ENCODE results near the gene KCNJ6. TPM values are rescaled to one million over a fixed set of nuclear protein-coding genes. Genes with fewer than 3 reads are reported as not detected.

KCNJ6 gene
- polyA plus RNA-seq, 10 donors = 0.99 to 3.1 (median 1.4) TPM

DNA sequence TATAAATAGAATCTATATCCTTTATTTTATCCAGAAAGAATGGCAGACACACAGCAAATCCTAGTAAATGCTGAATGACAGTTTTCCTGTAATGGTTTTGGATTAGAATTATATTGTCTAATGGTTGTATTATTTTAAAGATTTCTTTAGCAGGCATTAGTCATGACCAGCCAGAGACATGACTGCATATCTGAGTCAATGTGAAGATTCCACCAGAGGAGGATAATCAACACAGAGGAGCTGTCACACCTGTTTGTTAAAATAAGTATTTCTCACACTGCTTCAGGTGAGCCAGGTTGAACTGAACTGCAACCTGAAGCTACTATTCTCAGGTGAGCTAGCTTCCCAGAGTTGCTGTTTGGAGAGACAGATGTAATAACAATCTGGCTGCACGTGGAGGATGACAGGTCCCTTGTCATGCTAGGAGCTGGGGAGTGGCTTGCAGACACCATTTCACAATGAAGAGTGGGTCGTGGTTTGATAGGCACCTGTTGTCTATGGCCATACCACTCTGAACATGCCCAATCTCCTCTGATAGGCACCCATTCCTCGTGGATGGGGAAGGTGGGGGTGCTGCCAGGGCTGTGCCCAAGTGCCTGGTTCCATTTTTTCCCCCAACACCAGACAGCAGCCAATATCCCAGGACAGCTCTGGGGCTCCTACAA is 94.3 kb downstream of the KCNJ6 start:
- no peak for DNase-seq

DNA sequence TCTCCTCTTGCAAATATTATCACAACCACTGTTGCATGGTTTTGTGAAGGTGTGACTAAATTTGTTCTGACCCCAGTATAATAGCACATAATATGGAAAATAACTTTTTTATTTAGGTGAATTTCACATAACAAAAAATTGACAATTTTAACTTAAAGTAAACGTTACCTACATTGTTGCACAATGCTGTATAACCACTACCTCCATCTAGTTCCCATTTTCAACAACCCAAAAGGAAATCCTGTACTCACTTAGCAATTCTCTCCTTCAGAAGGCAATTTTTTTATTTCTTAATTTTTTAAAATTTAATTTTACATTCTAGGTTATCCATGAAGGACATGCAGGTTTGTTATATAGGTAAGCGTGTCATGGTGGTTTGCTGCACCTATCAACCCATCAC is 95.2 kb downstream of the KCNJ6 start:
- DNase-seq = no peak

DNA sequence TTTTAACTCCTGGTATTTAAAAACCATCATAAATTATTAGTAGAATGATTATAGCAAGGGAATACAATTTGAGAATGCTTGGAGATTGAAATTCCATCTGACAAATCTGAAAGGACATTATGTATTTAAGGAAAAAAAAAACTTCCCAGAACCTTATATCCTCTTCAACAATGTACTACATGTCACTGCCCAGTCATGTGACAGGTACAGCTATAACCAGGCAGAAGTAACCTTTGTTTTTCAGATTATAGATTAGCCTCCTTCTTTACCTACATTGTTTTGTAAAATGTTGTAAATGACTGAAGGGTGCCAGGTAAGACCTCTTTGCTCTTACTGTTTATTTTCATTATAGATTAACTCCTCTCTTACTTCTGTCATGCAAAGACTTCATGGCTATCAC is 96.9 kb downstream of the KCNJ6 start:
- no peak for DNase-seq

DNA sequence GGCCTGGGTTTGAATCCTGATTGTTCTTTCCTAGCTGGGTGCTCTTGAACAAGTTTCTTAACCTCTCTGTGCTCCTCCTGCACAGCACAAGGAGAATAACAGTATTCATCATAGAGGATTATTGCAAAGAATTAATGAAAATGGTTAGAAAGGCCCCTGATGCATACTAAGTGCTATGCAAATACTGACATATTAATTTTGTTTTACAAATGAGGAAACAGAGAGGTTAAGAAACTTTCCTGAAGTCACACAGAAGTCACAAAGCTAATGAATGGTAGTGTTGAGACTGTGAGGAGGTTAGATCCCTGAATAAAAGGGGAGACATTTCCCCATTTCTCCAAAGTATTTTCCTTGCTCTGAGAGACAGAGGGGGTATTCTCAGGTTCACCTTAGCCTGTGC is 99.0 kb downstream of the KCNJ6 start:
- DNase-seq = no peak

DNA sequence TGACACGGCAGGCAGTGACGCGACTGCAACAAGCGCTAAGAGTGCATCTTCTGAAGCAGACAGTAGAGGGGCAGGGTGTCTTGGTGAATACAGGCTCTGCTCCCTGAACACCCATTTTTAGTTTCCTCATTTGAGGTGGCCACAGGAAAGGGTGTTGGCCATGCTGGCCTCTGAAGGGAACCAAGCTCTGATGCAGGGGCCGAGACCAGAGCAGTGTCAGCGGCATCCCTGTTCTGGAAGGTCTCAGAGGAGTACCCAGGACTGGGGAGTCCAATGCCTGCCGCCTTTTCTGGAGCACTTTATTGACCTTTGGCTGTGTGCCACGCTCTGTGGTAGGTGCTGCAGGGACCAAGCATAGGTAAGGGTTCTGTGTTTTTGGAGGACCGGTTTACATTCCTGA is 100.4 kb downstream of the KCNJ6 start:
- DNase-seq = no peak

DNA sequence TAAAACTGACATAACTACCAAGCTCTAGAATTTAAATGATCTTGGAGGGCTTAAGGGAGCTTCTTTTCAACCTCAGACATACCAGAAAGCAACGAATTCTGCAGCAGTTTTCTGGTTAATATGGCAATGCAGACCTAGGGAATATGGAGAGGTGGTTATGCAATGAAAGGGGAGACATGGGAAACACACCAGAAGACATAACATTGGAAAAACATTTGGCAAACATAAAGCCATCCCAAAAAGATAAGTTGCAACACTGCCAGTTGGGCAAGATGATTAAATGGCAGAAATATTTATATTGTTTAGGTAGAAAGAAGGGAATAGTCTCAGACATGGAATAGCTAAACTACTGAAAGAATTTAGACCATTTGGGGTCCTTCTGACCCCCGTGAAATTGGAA is 104.5 kb downstream of the KCNJ6 start:
- DNase-seq = no peak

DNA sequence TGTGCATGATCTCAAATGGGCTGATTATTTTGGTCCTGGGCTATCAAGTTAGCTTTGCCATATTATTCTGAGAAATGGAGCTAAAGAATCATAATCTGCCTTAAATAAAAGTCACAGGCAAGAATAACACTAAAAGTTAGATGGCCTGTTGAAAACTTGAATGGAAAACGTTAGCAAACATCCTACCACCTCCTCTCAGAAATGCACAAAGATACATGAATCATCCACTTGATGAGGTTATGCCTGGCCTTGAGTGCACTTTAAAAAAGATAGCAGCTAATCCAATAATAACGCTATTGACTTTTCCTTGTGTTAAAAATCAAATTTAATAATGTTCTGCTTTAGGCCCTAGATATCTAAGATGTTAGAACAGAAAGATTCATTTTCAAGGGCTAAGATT is 108.0 kb downstream of the KCNJ6 start:
- no peak for DNase-seq

DNA sequence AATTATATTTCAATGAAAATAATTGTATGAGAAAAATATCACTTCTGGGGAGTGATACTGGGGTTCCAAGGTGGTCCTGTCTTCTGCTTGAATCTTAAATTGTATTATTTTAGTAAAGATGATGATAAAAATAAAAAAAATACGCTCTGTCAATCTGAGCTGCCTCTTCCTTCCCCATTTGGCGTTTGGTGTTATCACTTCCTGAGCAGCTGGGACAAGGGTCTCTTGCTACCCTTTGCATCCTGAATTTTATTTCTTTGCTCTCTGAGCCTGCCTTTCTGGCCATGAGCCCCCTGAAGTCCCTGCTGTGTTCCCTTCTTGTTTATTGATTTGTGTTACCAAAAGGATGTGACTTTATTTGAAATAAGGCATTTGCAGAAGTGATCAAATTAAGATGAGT is 111.0 kb downstream of the KCNJ6 start:
- DNase-seq = no peak

DNA sequence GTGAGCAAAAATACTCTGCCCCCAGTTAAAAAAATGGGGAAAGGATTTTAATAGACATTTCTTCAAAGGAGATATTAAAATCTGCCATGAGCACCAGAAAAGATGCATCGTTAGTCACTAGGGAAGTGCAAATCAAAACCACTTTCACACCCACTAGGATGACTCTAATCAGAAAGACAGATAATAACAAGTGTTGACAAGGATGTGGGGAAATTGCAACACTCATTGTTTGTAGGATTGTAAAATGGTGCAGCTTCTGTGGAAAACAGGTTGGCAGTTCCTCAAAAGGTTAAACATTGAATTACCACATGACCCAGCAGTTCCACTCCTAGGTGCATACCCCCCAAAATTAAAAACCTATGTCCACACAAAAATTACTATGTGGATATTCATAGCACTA is 112.3 kb downstream of the KCNJ6 start:
- no peak for DNase-seq

DNA sequence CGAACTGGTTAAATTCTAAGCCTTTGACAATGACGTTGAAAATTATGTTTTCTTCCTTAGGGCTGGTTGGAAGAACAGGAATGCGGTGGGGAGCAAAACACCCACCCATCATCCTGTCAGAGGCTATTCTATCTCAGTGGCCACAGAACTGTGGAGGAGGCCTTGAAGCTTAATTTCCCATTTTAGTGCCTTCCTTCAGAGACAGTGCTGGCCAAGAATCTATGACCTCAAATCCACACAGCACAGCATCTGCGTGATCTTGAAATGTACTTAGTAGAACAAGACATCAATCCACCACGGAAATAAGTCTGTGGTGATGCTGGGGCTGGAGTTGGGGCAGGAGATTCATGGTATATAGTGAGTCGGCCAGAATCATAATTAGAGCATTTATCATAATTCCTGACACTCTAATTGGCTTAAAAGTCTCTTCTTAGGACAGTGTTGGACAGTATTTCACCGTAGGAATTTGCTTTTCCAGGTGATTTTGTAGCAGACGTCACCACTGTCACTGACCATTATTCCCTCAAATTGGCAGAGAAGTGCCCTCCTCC is 113.1 kb downstream of the KCNJ6 start:
- no peak for DNase-seq

DNA sequence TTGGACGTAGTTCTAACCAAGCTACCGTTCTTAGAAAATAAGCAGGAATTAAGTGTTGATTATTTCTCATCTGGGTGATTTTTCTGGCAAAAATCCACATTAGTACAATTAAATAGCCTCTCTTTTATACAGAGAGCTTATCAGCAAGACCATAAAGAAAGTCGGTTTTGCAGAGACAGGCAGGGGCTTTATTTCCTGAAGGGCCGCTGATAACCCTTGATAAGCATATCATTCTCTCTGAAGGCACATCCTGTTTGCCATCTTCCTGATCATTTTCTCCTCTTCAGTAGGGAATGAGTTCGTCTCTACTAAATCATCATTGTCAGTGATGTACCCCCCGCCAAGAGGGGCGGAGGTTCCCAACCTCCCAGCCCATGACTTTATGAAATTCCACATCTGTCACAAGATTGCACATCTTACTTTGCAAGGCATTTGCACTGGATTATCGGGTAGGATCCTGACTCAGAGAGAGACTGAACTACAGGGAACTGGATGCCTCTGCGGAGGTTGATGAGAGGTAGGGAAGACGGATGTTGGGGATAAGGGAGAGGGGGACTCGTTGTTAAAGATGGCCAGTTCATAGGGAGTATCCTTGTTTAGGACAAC is 115.7 kb downstream of the KCNJ6 start:
- no peak for DNase-seq

DNA sequence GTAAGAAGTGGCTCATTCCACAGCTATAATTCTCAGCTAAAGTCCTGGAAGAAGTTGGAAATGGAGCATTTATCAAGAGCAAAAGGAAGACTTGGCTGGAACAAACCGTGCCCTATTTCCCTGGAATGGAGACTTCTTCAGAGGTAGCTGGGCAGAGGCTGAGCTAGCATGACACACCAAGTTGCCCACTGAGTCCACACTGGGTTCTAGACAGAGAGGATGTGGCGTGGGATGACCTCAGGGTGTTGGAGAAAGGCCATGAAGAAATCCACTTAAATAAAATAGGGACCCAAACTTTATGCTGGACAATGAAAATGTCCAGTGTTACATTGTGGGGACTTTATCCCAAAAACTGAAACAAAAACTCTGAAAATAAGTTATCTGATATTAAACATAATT is 116.2 kb downstream of the KCNJ6 start:
- no peak for DNase-seq

DNA sequence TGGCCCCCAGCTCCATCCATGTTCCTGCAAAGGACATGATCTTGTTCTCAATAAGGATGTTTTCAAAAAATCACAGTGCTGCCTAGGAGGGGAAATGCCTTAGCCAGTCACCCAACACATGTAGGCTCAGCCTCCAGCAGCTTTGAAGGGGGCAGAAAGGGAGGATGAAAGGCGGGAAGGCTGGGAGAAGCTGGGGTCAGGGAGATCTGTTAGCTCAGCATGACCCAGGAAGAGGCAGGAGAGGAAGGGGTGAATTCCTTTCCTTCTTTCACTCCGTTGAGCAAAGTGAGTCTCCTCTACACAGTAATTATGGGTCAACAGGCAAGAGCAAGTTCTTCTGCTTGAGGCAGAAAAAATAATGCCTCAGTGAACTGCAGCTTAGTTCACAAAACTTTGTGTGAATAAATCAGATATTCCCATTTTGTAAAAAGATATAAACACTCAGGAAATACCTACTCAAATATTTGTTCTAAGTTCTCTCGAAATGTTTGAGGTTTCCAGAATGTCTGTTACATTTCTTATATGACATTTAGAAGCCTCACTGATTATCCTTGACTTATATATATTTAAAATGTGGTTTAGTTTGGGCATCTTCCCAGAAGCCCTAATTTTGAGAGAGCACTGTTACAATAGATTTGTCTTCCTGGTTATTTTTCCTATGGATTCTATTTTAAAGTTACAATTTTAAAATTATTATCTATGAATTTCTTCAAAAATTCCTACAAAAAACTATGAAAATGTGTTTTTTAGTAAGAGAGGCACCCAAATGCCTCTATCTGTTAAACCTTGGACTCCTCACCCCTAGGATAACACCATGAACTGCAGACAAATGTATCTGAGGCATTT is 116.8 kb downstream of the KCNJ6 start:
- no peak for DNase-seq

DNA sequence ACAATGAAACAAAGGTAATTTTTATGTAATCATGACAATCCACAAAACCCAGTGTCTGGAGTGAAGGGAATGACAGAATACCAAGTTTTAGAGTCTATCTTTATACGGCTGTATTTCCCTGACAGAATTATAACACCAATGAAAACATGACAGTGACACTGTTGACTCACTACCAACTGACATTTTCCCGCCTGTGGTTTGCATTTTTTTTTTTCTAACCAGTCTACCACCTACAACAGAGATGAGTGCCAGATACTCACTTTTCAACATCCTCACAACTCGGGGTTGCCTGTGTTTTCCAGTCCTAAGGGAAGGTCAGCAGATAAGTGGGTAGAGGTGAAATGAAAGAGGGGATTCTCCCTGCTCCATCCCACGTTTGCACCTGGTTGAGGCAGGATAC is 118.9 kb downstream of the KCNJ6 start:
- DNase-seq = no peak

DNA sequence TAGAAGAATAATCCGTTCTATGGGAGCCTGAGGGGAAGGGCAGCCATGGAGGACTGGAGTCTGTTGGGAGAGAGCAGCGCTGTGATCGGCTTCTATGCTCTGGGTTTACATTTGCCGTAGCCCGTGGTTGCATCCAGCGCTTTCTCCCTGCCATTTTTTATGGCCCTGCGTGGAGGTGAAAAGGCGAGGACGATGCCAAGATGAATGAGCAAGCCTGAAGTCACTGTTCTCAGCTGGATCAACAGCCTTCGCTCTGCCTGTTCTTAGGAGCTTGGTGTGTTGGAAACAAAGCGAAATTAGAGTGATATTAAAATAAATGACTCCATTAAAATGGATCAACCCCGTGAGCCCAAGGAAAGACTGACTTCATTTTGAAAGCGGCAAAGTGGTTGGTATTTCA is 120.2 kb downstream of the KCNJ6 start:
- DNase-seq = no peak

DNA sequence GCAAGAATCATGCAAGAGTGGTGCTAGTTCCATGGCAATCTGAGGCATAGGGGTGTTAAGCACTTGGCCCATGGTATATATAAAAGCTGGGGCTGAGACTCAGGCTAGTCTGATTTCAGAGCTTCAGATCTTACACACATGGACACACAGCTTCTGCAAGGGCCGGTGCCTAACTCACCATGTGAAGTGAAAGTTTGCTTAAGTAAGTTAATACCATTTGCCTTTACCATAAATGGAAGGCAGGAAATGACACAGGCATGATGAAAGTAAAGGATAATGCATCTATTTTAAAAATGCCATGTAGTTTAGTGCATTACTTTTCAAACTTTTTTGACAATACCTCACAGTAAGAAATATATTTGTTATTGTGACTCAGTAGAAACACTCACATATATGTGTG is 122.6 kb downstream of the KCNJ6 start:
- no peak for DNase-seq

DNA sequence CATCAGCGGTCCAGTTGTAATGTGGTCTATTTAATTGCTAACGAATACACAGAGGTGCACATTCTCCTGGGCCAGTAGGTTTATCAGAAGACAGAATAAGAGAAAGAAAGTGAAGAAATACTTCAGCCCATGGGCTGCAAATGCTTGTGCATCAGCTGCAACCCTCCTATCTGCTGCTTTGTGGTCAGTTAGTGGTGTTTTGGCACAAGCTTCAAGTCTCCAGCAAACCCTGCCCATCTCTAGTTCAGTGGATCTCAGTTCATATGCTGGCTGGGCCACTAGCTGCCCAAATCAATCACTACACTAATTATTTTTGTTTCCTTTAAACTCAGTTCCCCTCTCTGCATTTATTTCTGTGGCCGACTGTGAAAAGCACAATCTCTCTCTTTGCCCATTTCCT is 124.2 kb downstream of the KCNJ6 start:
- DNase-seq = no peak

DNA sequence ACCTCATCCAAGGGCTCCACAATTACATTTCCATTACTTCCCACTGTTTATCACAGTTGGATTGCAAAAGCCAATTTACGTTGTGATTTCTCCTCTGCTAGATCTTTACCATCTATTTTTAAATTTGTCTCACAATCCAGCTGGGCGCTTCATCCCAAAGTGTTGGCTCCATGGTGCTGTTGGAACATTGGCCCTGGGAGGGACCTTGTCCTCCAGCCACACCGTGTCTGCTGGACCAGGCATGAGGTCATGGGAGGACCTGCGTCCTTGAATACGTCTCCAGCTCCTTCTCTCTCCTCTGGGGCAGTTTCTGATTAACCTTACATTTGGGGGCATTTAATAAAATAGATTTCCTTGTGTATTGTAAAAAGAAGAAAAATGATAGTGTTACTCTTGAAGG is 125.4 kb downstream of the KCNJ6 start:
- DNase-seq = no peak

DNA sequence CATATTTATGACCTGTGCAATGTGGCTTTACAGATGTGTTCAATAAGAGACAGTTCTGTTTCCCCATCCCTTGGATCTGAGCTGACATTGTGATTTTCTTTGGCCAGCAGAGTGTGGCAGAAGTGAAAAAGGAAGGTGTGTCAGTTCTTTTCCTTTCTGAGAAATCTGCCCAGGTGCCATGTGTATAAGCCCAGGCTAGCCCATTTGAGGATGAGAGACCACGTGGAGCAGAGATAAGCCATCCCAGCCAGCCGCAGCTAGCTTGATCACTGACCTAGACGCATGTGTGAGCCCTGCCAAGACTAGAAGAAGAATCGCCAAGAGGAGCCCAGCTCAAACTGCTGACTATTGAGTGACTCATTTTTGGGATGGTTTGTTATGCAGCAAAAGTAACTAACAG is 127.8 kb downstream of the KCNJ6 start:
- no peak for DNase-seq

DNA sequence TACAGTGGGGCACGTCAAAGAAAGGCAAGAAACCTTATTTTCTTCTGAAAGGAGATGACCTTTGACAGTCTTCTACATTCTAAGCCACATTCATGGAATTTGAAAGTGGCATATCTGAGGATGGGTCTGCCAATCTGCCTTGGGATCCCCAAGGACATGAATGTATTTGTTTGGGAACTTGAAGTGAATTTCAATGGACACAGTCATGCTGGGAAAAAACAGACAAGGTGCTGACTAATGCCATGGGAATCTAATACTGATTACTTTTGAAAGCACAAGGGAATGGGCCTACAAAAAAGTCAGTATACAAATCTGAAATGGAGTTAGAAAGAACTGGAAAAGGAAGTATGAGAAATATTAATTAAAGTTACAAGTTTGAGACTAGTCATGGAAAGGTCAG is 128.8 kb downstream of the KCNJ6 start:
- DNase-seq = peak in 1 of 3 donors; percentile 81

DNA sequence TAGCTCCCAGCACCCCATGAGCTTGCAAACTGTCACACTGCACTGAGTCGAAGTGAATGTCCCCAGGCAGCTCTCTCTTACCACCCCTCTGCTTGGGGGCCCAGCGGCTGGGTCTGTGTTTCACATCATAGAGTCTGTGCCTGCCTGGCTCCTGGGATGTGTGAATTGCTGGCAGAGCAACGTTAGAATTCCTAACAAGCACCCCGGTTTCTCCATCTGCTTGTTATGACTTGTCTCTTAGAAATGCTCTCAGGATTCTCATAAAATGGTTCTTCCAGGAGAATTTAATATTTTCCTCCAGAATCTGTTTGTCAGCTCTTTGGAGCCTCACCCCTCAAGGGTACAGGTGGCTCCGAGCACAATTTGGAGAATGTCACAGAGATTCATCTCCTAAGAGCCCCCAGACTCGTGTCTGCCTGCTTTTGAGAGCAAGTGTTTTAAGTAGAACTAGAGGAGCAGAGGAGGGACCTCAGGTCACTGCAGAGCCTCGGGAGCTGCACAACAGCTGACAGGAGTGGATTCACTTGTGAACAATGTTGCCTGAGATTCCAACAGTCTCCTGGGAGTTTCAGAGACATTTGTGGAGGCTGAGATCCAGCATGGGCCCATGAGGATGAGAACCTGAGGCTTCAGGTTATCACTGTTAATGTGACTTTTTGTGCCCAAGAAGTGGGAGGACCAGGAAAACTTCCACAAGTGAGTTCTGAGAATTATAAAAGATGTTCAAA is 131.5 kb downstream of the KCNJ6 start:
- no peak for DNase-seq

DNA sequence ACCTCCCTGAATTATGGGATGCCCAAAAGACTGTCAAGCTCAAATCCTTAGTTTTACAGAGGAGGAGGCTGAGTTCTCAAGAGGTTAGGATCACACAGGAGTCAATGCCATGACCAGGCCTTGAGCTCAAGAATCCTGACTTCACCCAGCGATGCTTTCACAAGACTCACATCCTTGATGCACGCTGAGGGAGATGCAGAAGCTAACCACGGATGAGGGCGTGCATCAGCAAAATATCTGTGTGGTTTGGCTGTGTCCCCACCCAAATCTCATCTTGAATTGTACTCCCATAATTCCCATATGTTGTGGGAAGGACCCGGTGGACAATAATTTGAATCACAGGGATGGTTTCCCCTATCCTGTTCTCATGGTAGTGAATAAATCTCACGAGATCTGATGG is 133.2 kb downstream of the KCNJ6 start:
- no peak for DNase-seq
